ENCODE data around the gene LPP.

Gene LPP

DNA sequence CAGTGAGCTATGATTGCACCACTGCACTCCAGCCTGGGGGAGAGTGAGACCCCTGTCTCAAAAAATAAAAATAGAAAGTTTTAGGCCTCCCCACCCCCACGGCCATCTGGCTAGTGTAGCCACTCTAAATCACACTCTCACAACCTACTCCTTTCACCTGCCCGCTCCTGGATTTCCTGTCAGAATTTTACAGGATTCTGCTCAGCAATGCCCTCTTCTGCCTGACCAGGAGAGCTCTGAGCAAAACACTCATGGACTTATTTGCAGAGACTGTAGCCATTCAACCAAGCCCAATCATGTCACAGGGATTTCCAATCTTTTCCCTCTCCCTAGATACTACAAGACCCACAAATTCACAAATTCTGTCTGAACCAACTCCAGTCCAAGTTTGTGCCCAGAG lies 775.2 kb downstream of the LPP start:
- DNase-seq (ENCODE audit: low read depth in 2 of 2, low spot score in 1 of 2) = no peak

GRCh38 chr3:188931036-188931435 lies 777.1 kb downstream of the LPP start:
- no peak for DNase-seq (ENCODE audit: low read depth in 2 of 2, low spot score in 1 of 2)

DNA sequence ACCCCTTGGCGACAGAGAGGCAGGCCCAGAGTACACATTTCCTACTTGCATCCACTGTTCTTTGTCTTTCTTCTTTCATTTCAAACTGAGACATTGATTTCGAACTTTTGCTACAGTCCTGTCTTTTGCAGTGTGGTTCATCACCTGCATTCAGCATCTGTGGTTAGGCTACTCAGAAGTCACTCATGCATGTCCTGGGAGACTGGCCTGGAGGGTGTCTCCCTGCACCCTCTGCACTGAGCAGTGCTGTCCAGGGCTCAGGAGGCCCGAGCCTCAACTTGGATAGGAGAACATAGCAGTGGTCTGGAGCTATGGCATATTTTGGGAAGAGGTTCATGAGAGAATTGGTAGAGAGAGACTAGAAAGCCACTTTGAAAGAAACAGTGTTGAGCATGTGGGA lies 777.6 kb downstream of the LPP start:
- no peak for DNase-seq (ENCODE audit: low read depth in 2 of 2, low spot score in 1 of 2)

- DNase-seq (ENCODE audit: low read depth in 2 of 2, low spot score in 1 of 2) = no peak
These were observed 781.0 kb downstream of the LPP start for GRCh38 chr3:188934989-188935388.

GRCh38 chr3:188936597-188937107 lies 782.7 kb downstream of the LPP start:
- DNase-seq (ENCODE audit: low read depth in 2 of 2, low spot score in 1 of 2) = no peak

DNA sequence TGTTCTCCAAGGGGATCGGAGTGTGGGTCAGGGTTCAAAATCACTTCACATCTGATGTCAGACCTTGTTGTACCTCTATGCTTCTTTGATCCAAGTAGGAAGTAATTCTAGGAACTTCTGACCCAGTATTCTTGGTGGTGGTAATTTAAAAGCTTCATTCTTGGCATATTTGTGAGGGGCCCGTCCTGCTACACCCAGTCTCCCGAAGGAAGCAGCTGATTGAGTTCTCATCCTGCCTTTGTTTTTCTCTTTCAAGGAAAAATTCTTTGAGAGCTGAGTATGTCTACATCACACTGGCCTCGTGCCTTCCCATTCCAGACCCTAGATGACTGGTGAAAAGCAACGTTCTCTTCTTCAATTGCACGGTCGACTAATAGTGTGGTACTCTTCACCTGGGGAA lies 783.4 kb downstream of the LPP start:
- no peak for DNase-seq (ENCODE audit: low read depth in 2 of 2, low spot score in 1 of 2)

DNA sequence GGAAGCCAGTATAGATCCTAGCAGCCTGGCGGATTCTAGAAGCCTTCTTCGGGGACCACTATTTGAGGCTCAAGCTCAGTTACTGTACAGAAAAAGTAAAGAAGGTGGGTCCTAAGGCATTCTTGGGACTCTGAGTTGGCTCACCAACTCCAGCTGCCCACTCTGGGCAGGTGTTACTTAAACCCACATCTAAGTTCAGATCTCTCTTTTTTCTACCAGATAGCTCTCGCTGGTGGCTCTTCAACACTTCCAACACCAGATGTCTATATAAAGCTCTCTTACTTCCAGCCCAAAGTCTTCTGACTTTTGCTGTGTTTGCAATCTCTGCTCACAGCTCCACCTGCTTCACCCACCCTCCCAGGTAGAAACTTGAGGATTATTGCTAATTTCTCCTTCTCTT lies 785.0 kb downstream of the LPP start:
- DNase-seq (ENCODE audit: low read depth in 2 of 2, low spot score in 1 of 2) = no peak

DNA sequence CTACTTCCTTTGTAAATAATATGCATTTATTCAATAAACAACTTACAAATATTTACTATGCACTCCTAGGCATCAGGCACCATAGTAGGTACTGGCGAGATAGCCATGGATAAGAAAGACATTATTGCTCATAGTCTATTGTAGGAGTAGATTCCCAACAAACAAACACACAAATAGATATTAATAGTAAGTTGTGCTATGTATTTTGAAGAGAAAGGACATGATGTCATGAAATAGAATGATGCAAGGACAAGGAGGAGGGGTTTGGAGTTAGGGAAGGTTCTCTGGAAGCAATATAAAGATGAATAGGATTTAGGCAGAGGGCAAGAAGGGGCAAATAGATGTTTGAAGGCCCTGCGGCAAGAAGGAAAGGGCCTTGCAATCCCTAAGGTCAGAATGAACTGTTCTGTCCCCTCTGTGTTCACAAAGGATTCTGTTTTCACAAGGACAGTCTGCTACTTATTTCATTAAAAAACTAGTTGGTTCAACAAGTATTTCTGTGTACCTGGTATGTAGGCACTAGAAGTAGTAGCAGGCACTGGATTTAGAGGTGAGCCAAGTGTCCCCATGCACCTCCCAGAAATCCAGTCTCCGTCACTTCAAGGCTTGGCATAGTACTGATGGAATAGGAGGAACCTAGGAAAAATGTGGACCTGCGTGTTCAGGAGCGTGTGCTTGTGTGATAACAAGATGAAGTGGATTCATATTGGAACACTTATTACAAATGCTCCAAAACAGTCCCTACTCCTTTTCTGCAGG lies 786.0 kb downstream of the LPP start:
- no peak for DNase-seq (ENCODE audit: low read depth in 2 of 2, low spot score in 1 of 2)

Measured in stimulated activated CD8-positive, alpha-beta memory T cell treated with anti-CD3 and anti-CD28 coated beads, Interleukin-4, amount 100 ng/mL, for 1 hour (primary cell).